HepG2 (cell line): ENCODE data around the gene PPP2R5C. TPM values are rescaled to one million over a fixed set of nuclear protein-coding genes. Genes with fewer than 3 reads are reported as not detected.

Experiments used
- AHR ChIP-seq: IDR thresholded peaks from 2 replicates; pipeline ENCODE4 v1.6.1; 2018; ENCODE audit warnings: missing genetic modification reagents, missing compliant biosample characterization
- CBFB ChIP-seq: sonication (generic); formaldehyde crosslinking; IDR thresholded peaks from 2 replicates; pipeline ENCODE4 v1.4.0; 2020; ENCODE audit warnings: missing genetic modification reagents
- CCAR2 ChIP-seq: fragments of 200-400 bp; formaldehyde crosslinking; optimal IDR thresholded peaks from 2 replicates; pipeline ENCODE3; 2018; ENCODE audit warnings: low read depth, mild to moderate bottlenecking, low read length, moderate library complexity
- DPF2 ChIP-seq: sonication (generic); formaldehyde crosslinking; IDR thresholded peaks from 2 replicates; pipeline ENCODE4 v1.4.0; 2020; ENCODE audit warnings: mild to moderate bottlenecking, low read depth, missing genetic modification reagents, borderline replicate concordance
- HNRNPL ChIP-seq: fragments of 200-400 bp; formaldehyde crosslinking; IDR thresholded peaks from 2 replicates; pipeline ENCODE4 v1.6.1; 2017; ENCODE audit warnings: mild to moderate bottlenecking, low read depth, low read length
- HOXA3 ChIP-seq: sonication (generic); formaldehyde crosslinking; IDR thresholded peaks from 2 replicates; pipeline ENCODE4 v1.5.0; 2020; ENCODE audit warnings: missing genetic modification reagents
- KMT2A ChIP-seq: sonication (generic); formaldehyde crosslinking; IDR thresholded peaks from 2 replicates; pipeline ENCODE4 v1.4.0; 2020; ENCODE audit warnings: missing genetic modification reagents
- NFKB2 ChIP-seq: sonication (generic); formaldehyde crosslinking; IDR thresholded peaks from 2 replicates; pipeline ENCODE4 v1.4.0; 2020; ENCODE audit warnings: missing genetic modification reagents, borderline replicate concordance
- NFRKB ChIP-seq: fragments of 450-650 bp; IDR thresholded peaks from 2 replicates; pipeline ENCODE4 v1.6.1; 2017
- PHF5A ChIP-seq: IDR thresholded peaks from one replicate; pipeline ENCODE4 v1.6.1; 2018; ENCODE audit warnings: low read depth, missing genetic modification reagents; ENCODE audit not compliant: unreplicated experiment
- PITX1 ChIP-seq: sonication (generic); formaldehyde crosslinking; IDR thresholded peaks from 2 replicates; pipeline ENCODE4 v1.5.1; 2020; ENCODE audit warnings: mild to moderate bottlenecking, missing genetic modification reagents
- SAFB2 ChIP-seq: sonication (generic); formaldehyde crosslinking; IDR thresholded peaks from 2 replicates; pipeline ENCODE4 v1.5.1; 2020; ENCODE audit warnings: missing genetic modification reagents, low read depth, mild to moderate bottlenecking, borderline replicate concordance
- STAG1 ChIP-seq: sonication (generic); formaldehyde crosslinking; IDR thresholded peaks from 2 replicates; pipeline ENCODE4 v1.4.0; 2020; ENCODE audit warnings: missing genetic modification reagents
- YEATS2 ChIP-seq: sonication (generic); formaldehyde crosslinking; IDR thresholded peaks from 2 replicates; pipeline ENCODE4 v1.4.0; 2020; ENCODE audit warnings: missing genetic modification reagents, borderline replicate concordance
- ZFX ChIP-seq: sonication (generic); formaldehyde crosslinking; IDR thresholded peaks from 2 replicates; pipeline ENCODE4 v1.4.0; 2020; ENCODE audit warnings: mild to moderate bottlenecking, low read depth, missing genetic modification reagents, moderate library complexity
- ZNF264 ChIP-seq: sonication (generic); formaldehyde crosslinking; IDR thresholded peaks from 2 replicates; pipeline ENCODE4 v1.4.0; 2020; ENCODE audit warnings: missing genetic modification reagents
- ZNF30 ChIP-seq: sonication (generic); formaldehyde crosslinking; IDR thresholded peaks from 2 replicates; pipeline ENCODE4 v1.5.0; 2020; ENCODE audit warnings: mild to moderate bottlenecking, missing genetic modification reagents
- ZNF549 ChIP-seq: sonication (generic); formaldehyde crosslinking; IDR thresholded peaks from 2 replicates; pipeline ENCODE4 v1.5.0; 2020; ENCODE audit warnings: missing genetic modification reagents
- ZNF598 ChIP-seq: sonication (generic); formaldehyde crosslinking; IDR thresholded peaks from 2 replicates; pipeline ENCODE4 v1.5.1; 2020; ENCODE audit warnings: mild to moderate bottlenecking, missing genetic modification reagents, borderline replicate concordance
- ZNF652 ChIP-seq: IDR thresholded peaks from 2 replicates; pipeline ENCODE4 v1.6.1; 2016; ENCODE audit warnings: low read depth, borderline replicate concordance
- ZNF747 ChIP-seq: sonication (generic); formaldehyde crosslinking; IDR thresholded peaks from 2 replicates; pipeline ENCODE4 v1.8.1; 2023; ENCODE audit warnings: missing genetic modification reagents, mild to moderate bottlenecking, borderline replicate concordance
- polyA plus RNA-seq, 8 experiments: library from polyadenylated mRNA; depleted of rRNA in 3 of 8; stranded (reverse) in 7 of 8; unstranded in 1 of 8; fragments of >200 nt; fragmentation: Illumina TruSeq in 4 of 8; extraction: Trizol in 4 of 8; gene quantifications; 2 replicates each; pipeline versions ENCODE4 v1.2.1 to v1.2.3, GENCODE V29; 2011 to 2016; ENCODE audit warnings: low read depth in 4 of 8, missing spikeins in 1 of 8, mixed read lengths in 1 of 8; ENCODE audit not compliant: insufficient read depth in 1 of 8
- total RNA-seq, 5 experiments: library from RNA; depleted of rRNA; stranded (reverse); fragments of >200 nt; fragmentation: Illumina TruSeq; extraction: Trizol; gene quantifications; 2 replicates each; pipeline ENCODE4 v1.2.3, GENCODE V29; 2016; ENCODE audit warnings: low read depth in 1 of 5
- TF ChIP-seq, protein P1 (sequence below): sonication (generic); formaldehyde crosslinking; IDR thresholded peaks from 2 replicates; pipeline ENCODE4 v1.4.0; 2020; ENCODE audit warnings: missing genetic modification reagents
- TF ChIP-seq, protein P2 (sequence below): sonication (generic); formaldehyde crosslinking; IDR thresholded peaks from 2 replicates; pipeline ENCODE4 v1.5.0; 2020; ENCODE audit warnings: mild to moderate bottlenecking, missing genetic modification reagents

Gene PPP2R5C
- total and polyA plus RNA-seq, 2 of the 13 experiments (the other 11 are each of a cell fraction or from before 2014, with no cell fraction given), result 74.3 to 78.5 TPM

DNA sequence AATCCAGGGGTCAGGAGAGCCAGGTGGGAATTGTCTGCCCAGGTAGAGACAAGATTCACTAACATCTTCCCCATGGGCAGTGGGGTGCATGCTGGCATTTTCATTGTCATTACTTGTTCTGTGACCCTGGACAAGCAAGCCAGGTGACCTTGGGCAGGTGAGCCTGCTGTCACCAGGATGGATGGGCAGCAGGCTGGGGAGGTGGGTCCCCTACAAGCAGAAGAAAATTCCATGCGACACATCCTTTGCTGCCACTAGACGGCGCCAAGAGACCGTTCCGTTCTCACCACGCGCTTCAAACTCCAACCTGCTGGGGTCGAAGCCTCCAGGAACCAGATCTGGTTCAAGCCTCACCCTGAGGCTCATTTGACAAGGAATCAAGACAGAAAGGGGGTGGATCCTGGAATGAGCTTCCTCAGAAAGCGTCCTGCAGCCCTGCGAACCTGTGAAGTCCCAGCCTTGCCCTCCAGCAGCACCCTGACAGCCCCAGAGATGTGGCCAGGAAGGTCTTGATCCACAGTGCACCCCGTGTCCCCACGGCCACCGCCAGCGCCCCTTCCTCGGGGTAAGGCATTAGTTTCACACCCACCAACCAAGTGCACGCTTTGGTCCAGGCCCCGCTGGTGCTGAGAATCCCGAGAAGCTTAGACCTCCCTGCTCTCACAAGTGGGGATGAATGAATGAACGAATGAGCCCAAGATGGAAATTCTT lies 199.7 kb downstream of the PPP2R5C start (continued):
- TF ChIP-seq, protein P1, sequence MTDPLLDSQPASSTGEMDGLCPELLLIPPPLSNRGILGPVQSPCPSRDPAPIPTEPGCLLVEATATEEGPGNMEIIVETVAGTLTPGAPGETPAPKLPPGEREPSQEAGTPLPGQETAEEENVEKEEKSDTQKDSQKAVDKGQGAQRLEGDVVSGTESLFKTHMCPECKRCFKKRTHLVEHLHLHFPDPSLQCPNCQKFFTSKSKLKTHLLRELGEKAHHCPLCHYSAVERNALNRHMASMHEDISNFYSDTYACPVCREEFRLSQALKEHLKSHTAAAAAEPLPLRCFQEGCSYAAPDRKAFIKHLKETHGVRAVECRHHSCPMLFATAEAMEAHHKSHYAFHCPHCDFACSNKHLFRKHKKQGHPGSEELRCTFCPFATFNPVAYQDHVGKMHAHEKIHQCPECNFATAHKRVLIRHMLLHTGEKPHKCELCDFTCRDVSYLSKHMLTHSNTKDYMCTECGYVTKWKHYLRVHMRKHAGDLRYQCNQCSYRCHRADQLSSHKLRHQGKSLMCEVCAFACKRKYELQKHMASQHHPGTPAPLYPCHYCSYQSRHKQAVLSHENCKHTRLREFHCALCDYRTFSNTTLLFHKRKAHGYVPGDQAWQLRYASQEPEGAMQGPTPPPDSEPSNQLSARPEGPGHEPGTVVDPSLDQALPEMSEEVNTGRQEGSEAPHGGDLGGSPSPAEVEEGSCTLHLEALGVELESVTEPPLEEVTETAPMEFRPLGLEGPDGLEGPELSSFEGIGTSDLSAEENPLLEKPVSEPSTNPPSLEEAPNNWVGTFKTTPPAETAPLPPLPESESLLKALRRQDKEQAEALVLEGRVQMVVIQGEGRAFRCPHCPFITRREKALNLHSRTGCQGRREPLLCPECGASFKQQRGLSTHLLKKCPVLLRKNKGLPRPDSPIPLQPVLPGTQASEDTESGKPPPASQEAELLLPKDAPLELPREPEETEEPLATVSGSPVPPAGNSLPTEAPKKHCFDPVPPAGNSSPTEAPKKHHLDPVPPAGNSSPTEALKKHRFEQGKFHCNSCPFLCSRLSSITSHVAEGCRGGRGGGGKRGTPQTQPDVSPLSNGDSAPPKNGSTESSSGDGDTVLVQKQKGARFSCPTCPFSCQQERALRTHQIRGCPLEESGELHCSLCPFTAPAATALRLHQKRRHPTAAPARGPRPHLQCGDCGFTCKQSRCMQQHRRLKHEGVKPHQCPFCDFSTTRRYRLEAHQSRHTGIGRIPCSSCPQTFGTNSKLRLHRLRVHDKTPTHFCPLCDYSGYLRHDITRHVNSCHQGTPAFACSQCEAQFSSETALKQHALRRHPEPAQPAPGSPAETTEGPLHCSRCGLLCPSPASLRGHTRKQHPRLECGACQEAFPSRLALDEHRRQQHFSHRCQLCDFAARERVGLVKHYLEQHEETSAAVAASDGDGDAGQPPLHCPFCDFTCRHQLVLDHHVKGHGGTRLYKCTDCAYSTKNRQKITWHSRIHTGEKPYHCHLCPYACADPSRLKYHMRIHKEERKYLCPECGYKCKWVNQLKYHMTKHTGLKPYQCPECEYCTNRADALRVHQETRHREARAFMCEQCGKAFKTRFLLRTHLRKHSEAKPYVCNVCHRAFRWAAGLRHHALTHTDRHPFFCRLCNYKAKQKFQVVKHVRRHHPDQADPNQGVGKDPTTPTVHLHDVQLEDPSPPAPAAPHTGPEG (CRISPR knock-in tag), result no peak
- TF ChIP-seq AHR (CRISPR knock-in tag) (peak; percentile 73), ZNF747 (CRISPR knock-in tag) (no peak), NFRKB (no peak), DPF2 (CRISPR knock-in tag) (no peak), ZFX (peak; percentile 31; the same call in 1 of the 2 replicates), STAG1 (peak; percentile 94), ZNF264 (CRISPR knock-in tag) (no peak), ZNF549 (CRISPR knock-in tag) (no peak), PITX1 (CRISPR knock-in tag) (0 out of 2 replicates have a peak, but pooled peaks have one; percentile 29), ZNF652 (CRISPR knock-in tag) (no peak), SAFB2 (no peak), KMT2A (no peak), HOXA3 (peak; percentile 39; the same call in 1 of the 2 replicates), NFKB2 (0 out of 2 replicates have a peak, but pooled peaks have one; percentile 63), ZNF598 (0 out of 2 replicates have a peak, but pooled peaks have one; percentile 7), YEATS2 (CRISPR knock-in tag) (0 out of 2 replicates have a peak, but pooled peaks have one; percentile 25), PHF5A (no peak), ZNF30 (CRISPR knock-in tag) (no peak), CCAR2 (no peak), HNRNPL (no peak), CBFB (0 out of 2 replicates have a peak, but pooled peaks have one; percentile 22)
- TF ChIP-seq, protein P2, sequence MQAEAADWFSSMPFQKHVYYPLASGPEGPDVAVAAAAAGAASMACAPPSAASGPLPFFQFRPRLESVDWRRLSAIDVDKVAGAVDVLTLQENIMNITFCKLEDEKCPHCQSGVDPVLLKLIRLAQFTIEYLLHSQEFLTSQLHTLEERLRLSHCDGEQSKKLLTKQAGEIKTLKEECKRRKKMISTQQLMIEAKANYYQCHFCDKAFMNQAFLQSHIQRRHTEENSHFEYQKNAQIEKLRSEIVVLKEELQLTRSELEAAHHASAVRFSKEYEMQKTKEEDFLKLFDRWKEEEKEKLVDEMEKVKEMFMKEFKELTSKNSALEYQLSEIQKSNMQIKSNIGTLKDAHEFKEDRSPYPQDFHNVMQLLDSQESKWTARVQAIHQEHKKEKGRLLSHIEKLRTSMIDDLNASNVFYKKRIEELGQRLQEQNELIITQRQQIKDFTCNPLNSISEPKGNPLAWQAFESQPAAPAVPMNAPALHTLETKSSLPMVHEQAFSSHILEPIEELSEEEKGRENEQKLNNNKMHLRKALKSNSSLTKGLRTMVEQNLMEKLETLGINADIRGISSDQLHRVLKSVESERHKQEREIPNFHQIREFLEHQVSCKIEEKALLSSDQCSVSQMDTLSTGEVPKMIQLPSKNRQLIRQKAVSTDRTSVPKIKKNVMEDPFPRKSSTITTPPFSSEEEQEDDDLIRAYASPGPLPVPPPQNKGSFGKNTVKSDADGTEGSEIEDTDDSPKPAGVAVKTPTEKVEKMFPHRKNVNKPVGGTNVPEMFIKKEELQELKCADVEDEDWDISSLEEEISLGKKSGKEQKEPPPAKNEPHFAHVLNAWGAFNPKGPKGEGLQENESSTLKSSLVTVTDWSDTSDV, result no peak
